Right atrium auricular region (tissue), 2 donors: Measurements from ENCODE around the gene CCDC6. TPM values are rescaled to one million over a fixed set of nuclear protein-coding genes. Genes with fewer than 3 reads are reported as not detected.

Source experiments
- DNase-seq: peaks from one replicate; pipeline ENCODE4 v3.0.0-alpha.2; 2019; ENCODE audit warnings: low spot score
- H3K27ac ChIP-seq, 2 donors: fragments of 200-600 bp; sonication (generic); 1 replicate in 1 of 2; 2 replicates in 1 of 2; pipeline ENCODE4 v1.5.1; 2016 to 2019
- H3K27me3 ChIP-seq, 2 donors: fragments of 200-600 bp; sonication (generic); one replicate each; pipeline versions ENCODE4 v1.5.1 to v1.6.0; 2017 to 2019
- H3K36me3 ChIP-seq: fragments of 200-600 bp; sonication (generic); one replicate; pipeline ENCODE4 v1.5.1; 2016
- H3K4me1 ChIP-seq, 2 donors: fragments of 200-600 bp; sonication (generic); one replicate each; pipeline versions ENCODE4 v1.5.1 to v1.6.0; 2017 to 2019
- H3K4me3 ChIP-seq, 2 donors: fragments of 200-600 bp; sonication (generic); 1 replicate in 1 of 2; 2 replicates in 1 of 2; pipeline ENCODE4 v1.5.1; 2017 to 2019; ENCODE audit warnings: mild to moderate bottlenecking in 1 of 2, moderate library complexity in 1 of 2
- H3K9me3 ChIP-seq, 2 donors: fragments of 200-600 bp; sonication (generic); one replicate each; pipeline ENCODE4 v1.5.1; 2019
- CTCF ChIP-seq, 2 donors: fragments of 200-600 bp; sonication (generic); IDR thresholded peaks; one replicate each; pipeline ENCODE4 v1.5.1; 2019; ENCODE audit warnings: antibody characterized with exemption in 2 of 2
- total RNA-seq, 2 donors: library from RNA; depleted of rRNA; stranded (reverse); fragments of >200 nt; gene quantifications; one replicate each; pipeline ENCODE4 v1.1.0, GENCODE V29; 2016

The CCDC6 gene
- total RNA-seq, 2 donors from 2014 or later = 19.1 to 22.7 TPM

DNA sequence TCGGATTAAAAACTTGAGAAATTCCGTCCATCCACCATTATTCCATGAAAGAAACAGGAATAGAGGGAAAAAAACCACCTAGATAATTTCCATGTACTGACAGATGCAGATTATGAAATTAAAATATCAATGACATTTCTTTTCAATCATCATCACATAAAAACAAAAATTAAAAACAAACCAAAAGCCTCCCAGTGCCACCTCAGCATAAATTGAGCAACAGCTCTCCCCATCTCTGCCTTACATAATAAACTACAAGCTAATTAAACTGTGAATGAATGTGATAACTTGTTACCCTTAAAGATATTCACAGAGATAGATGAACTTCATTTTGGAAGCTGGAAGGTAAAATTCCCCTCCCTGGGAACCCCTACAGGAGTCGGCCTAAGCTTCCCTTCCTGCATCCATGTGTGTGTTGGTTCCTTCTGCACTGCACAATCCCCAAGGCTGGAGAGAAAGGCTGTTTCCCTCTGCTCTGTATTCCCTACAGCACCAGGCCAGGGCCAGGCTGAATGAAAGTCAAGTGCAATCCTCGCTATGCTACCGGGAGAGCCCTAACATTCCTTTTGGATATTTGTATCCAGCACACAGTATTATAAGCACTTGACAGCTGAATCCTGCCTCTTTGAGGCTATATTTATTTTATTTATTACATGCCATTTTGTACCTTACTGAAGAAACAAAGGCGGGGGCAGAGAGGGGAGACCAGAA, 8.1 kb downstream of the CCDC6 start:
- no peaks in the 10 kb centered on the region for H3K36me3 ChIP-seq
- no peaks in the 10 kb centered on the region for H3K27me3 ChIP-seq
- H3K9me3 ChIP-seq = no peaks in the 10 kb centered on the region
- no peak for DNase-seq
- no peak for TF ChIP-seq CTCF (IDR thresholded peaks at IDR 0.05)
- H3K27ac ChIP-seq = peak overlapping the region in 1 of 2 donors; percentile 32
- no peak overlapping the region for H3K4me3 ChIP-seq
- H3K4me1 ChIP-seq = peaks cover 0 to 76% of the 10 kb centered on the region in 2 donors

GRCh38 chr10:59896191-59896590, 10.2 kb downstream of the CCDC6 start:
- Histone ChIP-seq H3K36me3 (no peaks in the 10 kb centered on the region), H3K27me3 (no peaks in the 10 kb centered on the region), H3K4me1 (peaks cover 0 to 84% of the 10 kb centered on the region in 2 donors), H3K4me3 (no peak overlapping the region), H3K9me3 (no peaks in the 10 kb centered on the region), H3K27ac (peak overlapping the region; percentile 64 to 69)
- DNase-seq = no peak
- TF ChIP-seq CTCF (IDR thresholded peaks at IDR 0.05) = no peak

DNA sequence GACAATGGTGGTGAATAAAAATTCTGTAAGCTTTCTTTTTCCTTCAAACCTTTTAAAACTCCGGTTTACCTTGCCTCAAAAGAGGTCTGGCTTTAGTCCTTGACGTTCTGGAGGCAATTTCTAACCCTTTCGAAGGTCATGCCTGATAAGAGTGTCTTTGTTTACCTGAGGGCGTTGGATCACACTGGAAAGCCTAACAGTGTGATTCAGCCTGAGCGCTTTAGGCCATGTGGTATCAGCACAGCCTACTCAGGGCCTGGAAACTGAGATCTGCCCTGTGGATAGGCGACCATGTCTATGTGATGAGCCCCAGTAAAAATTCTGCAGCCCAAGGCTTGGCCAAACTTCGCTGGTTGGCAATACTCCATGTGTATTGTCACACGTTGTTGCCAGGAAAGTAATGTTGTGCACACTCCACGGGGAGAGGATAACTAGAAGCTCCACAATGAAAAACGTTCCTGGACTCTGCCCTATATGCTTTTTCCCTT, 10.7 kb downstream of the CCDC6 start:
- peak overlapping the region; percentile 64 to 69 for H3K27ac ChIP-seq
- no peaks in the 10 kb centered on the region for H3K27me3 ChIP-seq
- no peak for DNase-seq
- H3K9me3 ChIP-seq = no peaks in the 10 kb centered on the region
- peaks cover 0 to 83% of the 10 kb centered on the region in 2 donors for H3K4me1 ChIP-seq
- H3K36me3 ChIP-seq = no peaks in the 10 kb centered on the region
- no peak overlapping the region for H3K4me3 ChIP-seq
- TF ChIP-seq CTCF (IDR thresholded peaks at IDR 0.05) = no peak

DNA sequence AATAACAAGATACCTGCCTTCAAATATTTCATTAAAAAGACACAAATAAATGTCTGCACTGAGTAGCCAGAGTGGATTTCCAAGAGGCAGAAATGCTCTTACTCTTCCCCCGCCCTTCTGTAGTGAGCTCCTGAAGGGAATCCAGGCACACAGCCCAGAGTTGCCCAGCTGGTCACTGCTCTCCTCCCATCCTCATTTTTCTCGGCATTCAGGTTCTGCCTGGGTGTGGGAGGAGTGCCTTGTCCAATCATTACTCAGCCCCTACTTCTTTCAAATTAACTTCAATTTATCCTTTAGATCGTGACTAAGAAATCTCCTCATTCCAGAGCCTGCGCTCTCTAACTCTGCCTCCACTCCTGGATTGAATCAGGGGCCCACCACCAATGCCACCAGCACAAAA, 12.2 kb downstream of the CCDC6 start:
- TF ChIP-seq CTCF (IDR thresholded peaks at IDR 0.05) = no peak
- Histone ChIP-seq H3K27me3 (no peaks in the 10 kb centered on the region), H3K9me3 (no peaks in the 10 kb centered on the region), H3K4me3 (no peak overlapping the region), H3K4me1 (peaks cover 0 to 79% of the 10 kb centered on the region in 2 donors), H3K27ac (peak overlapping the region; percentile 64 to 69), H3K36me3 (no peaks in the 10 kb centered on the region)
- DNase-seq = no peak

DNA sequence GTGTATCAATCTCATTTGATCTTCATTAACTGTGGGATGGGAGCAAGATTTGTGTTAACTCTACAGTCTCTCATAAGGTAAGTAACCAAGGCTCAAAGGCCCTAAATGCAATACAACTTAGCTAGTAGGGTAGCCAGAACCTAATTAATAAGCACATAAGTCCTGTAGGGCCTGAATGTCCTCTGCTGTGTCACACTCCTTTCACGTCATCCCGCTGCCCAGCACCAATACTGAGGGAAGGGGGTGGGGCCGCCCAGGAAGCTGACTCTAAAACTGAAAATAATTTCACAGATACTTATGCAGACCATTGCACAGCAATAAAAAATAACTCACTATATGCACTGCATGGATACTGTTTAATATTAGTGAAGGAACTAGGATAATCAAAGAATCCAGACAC, 13.7 kb downstream of the CCDC6 start:
- H3K4me1 ChIP-seq = peaks cover 0 to 65% of the 10 kb centered on the region in 2 donors

More for the DNA sequence above, 13.7 kb downstream of the CCDC6 start:
- DNase-seq = no peak
- no peaks in the 10 kb centered on the region for H3K36me3 ChIP-seq
- H3K27me3 ChIP-seq = no peaks in the 10 kb centered on the region
- TF ChIP-seq CTCF (IDR thresholded peaks at IDR 0.05) = no peak
- no peak overlapping the region for H3K4me3 ChIP-seq
- no peaks in the 10 kb centered on the region for H3K9me3 ChIP-seq
- H3K27ac ChIP-seq = peak overlapping the region in 1 of 2 donors; percentile 36
